HUES48 (cell line): Measurements from ENCODE around the gene GNA12.
"Not testable (repeated sequence)": the region's sequence is repeated elsewhere in the genome, so short reads cannot be mapped to it uniquely, and the experiment has no call there.

Source experiments
- H3K27ac ChIP-seq: one replicate; pipeline ENCODE4 v1.7.0; 2013; ENCODE audit warnings: low read depth, low read length, inconsistent platforms
- H3K27me3 ChIP-seq: 2 replicates; pipeline ENCODE4 v1.6.1; 2013; ENCODE audit warnings: mild to moderate bottlenecking, low read length; ENCODE audit not compliant: control insufficient read depth, insufficient read depth
- H3K36me3 ChIP-seq: 2 replicates; pipeline ENCODE4 v1.6.1; 2013; ENCODE audit warnings: low read length; ENCODE audit not compliant: control insufficient read depth, insufficient read depth
- H3K4me1 ChIP-seq: 2 replicates; pipeline ENCODE4 v1.6.1; 2013; ENCODE audit warnings: mild to moderate bottlenecking, low read length; ENCODE audit not compliant: control insufficient read depth, insufficient read depth
- H3K4me3 ChIP-seq: 2 replicates; pipeline ENCODE4 v1.5.1; 2013; ENCODE audit warnings: mild to moderate bottlenecking, low read depth, low read length
- H3K9ac ChIP-seq: 2 replicates; pipeline ENCODE4 v1.6.1; 2013; ENCODE audit warnings: mild to moderate bottlenecking, low read depth, low read length, moderate library complexity
- H3K9me3 ChIP-seq: 2 replicates; pipeline ENCODE4 v1.6.1; 2013; ENCODE audit warnings: low read length; ENCODE audit not compliant: control insufficient read depth, insufficient read depth

The GNA12 gene

DNA sequence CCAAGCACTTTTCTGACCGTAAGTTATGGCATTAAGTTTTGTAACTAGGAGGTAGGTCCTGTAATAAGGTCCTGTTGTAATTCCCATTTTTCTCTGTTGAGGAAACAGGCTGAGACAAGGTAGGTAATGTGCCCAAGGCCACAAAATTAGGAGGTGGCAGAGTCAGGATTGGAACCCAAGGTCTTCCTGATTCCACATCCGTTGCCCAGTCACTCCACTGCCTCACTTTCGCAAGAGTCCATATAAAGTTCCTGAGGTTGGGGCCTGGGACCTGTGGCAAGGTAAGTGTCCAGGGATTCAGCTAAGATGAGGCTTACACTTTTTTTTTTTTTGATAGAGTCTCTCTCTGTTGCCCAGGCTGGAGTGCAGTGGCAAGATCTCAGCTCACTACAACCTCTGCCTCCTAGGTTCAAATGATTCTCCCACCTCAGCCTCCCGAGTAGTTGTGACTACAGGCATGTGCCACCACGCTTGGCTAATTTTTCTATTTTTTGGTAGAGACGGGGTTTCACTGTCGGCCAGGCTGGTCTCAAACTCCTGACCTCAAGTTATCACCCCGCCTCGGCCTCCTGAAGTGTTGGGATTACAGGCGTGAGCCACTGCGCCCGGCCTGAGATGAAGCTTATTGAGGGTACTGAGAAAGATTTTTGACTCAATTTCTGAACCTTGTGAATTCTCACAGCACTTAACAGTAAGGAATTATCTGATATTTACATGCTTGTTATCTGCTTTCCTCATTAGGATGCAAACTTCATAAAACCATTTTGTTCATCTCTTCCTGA, 20.3 kb upstream of the GNA12 start:
- Histone ChIP-seq H3K9ac (no peak overlapping the region), H3K36me3 (no peaks in the 10 kb centered on the region), H3K4me3 (no peak overlapping the region), H3K27ac (no peak overlapping the region), H3K27me3 (no peaks in the 10 kb centered on the region), H3K9me3 (no peaks in the 10 kb centered on the region), H3K4me1 (peaks cover 11% of the 10 kb centered on the region)

DNA sequence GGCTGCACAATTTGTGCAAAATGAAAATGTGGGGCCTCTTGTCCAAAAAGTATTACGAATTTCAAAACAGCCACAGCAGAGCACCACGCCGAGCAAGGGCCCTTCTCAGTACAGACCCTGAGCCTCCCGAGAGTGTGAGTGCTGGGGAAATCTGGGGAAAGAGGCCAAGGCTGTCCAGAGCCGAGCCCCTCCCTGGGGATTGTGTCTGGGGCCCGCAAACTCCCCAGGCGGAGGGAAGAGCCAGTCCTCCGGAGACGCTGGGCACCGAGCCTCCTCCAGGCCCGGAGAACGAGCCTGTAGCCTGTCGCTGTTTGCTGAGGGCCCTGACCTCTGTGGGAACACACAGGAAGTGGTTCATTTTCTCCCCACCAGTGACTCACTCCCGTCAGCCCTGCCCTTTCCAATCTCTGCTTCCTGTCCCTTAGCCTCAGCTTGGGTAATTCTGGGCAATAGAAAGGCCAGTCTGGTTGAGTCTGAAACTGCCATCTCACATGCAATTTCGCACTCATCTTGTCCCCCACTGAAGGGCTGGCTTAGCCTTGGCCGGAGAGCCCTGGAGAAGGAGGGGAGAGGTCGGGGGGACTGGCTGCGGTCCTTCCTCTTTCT, 19.5 kb upstream of the GNA12 start:
- Histone ChIP-seq H3K36me3 (no peaks in the 10 kb centered on the region), H3K27me3 (no peaks in the 10 kb centered on the region), H3K27ac (peak overlapping the region; percentile 50), H3K4me1 (peaks cover 11% of the 10 kb centered on the region), H3K9me3 (no peaks in the 10 kb centered on the region), H3K4me3 (no peak overlapping the region), H3K9ac (peak overlapping the region; percentile 20; the same call in 1 of the 2 replicates)

DNA sequence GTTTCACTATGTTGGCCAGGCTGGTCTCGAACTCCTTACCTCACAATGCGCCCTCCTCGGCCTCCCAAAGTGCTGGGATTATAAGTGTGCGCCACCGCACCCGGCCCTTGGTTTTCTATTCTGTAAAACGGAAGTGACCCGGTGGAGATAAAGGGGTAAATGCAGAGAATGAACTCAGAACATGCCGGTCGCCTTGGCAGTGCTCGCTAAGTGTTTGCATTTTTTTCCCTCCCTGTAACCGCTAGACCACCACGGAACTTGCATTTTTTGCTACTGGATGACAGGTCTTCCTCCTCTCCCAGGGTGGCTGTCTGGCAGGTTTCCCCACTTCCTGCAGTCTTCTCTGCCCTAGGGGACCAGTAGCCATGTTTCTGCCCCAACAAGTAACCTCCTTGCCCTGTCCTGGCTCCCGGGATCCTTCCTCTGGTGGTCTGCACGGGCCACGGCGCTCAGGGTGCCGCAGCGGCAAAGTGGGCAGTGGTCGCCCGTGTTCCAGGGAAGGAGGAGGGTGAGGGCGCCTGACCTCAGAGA, 18.8 kb upstream of the GNA12 start:
- Histone ChIP-seq H3K4me3 (no peak overlapping the region), H3K9ac (no peak overlapping the region; the same call in 1 of the 2 replicates), H3K27me3 (no peaks in the 10 kb centered on the region), H3K4me1 (peaks cover 11% of the 10 kb centered on the region), H3K27ac (peak overlapping the region; percentile 50), H3K9me3 (no peaks in the 10 kb centered on the region), H3K36me3 (no peaks in the 10 kb centered on the region)

DNA sequence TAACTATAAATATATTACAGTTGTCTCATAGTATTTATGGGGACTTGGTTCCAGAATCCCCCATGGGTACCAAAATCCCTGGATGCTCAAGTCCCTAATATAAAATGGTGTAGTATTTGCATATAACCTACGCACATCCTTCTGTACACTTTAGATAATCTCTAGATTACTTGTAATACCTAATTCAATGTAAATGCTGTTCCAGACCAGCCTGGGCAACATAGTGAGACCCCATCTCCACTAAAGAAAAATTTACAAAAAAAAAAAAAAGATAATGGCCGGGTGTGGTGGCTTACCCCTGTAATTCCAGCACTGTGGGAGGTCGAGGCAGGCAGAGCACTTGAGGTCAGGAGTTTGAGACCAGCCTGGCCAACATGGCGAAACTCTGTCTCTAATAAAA, 17.4 kb upstream of the GNA12 start:
- Histone ChIP-seq H3K27ac (no peak overlapping the region), H3K4me1 (peaks cover 11% of the 10 kb centered on the region)

DNA sequence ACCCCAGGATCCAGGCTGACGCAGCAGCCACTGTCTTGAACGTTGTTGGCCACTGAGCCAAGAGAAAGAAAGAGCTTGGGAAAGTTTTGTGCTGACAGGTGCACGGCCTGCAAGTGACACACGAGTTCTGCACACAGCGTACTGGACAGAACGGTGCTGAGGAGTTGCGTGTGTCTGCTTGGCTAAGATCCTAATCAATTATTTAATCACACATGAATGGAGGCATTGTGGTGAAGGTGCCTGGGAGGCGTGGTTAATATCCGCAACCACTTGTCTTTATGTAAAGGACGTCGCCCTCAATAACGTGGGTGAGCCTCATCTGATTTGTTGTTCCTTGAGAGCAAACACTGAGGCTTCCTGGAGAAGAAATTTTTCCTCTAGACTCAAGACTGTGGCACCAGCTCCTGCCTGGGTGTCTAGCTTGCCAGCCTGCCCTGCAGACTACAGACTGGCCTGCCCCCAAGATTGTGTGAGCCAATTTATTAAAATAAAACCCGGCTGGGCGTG, 16.6 kb upstream of the GNA12 start:
- Histone ChIP-seq H3K27me3 (no peaks in the 10 kb centered on the region), H3K4me1 (peaks cover 11% of the 10 kb centered on the region), H3K9me3 (no peaks in the 10 kb centered on the region), H3K36me3 (no peaks in the 10 kb centered on the region), H3K4me3 (no peak overlapping the region), H3K9ac (no peak overlapping the region), H3K27ac (no peak overlapping the region)

More for the DNA sequence above, 17.4 kb upstream of the GNA12 start:
- Histone ChIP-seq H3K27me3 (no peaks in the 10 kb centered on the region), H3K9ac (no peak overlapping the region), H3K9me3 (no peaks in the 10 kb centered on the region), H3K4me3 (no peak overlapping the region), H3K36me3 (no peaks in the 10 kb centered on the region)

DNA sequence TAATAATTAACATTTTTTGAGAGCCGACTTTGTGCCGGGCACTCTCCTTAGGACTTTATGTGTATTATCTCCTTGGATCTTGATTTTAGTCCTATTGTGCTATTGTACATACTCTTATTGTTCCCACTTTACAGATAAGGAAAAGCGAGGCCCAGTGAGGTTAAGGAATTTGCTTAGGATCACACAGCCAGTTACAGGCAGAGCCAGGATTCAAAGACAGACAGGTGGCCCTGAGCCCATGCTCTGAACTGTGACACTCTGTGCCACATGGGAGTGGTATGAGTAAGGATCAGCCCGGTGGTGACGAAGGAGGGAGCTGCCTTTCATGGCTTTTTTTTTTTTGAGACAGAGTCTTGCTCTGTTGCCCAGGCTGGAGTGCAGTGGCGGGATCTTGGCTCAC, 15.8 kb upstream of the GNA12 start:
- Histone ChIP-seq H3K9ac (no peak overlapping the region), H3K9me3 (no peaks in the 10 kb centered on the region), H3K27ac (no peak overlapping the region), H3K4me3 (no peak overlapping the region), H3K4me1 (peaks cover 11% of the 10 kb centered on the region), H3K27me3 (no peaks in the 10 kb centered on the region), H3K36me3 (no peaks in the 10 kb centered on the region)

DNA sequence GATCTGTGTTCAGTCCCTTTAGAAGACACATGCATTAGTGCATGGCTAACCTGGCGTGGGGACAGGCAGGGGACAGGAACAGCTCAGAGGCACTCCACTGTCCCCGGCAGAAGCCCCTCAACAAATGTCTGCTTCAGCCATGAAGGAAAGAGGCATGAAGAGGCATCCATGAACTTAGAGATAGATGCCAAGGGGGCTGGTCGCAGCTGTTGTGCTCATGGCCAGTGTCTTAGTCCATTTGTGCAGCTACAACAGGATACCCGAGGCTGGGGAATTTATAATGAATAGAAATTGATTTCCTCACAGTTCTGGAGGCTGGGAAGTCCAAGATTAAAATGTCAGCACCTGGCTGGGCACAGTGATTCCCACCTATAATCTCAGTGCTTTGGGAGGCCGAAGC, 14.5 kb upstream of the GNA12 start:
- Histone ChIP-seq H3K4me1 (peaks cover 6% of the 10 kb centered on the region), H3K27me3 (no peaks in the 10 kb centered on the region), H3K9me3 (no peaks in the 10 kb centered on the region), H3K27ac (no peak overlapping the region), H3K9ac (no peak overlapping the region), H3K36me3 (no peaks in the 10 kb centered on the region), H3K4me3 (no peak overlapping the region)

DNA sequence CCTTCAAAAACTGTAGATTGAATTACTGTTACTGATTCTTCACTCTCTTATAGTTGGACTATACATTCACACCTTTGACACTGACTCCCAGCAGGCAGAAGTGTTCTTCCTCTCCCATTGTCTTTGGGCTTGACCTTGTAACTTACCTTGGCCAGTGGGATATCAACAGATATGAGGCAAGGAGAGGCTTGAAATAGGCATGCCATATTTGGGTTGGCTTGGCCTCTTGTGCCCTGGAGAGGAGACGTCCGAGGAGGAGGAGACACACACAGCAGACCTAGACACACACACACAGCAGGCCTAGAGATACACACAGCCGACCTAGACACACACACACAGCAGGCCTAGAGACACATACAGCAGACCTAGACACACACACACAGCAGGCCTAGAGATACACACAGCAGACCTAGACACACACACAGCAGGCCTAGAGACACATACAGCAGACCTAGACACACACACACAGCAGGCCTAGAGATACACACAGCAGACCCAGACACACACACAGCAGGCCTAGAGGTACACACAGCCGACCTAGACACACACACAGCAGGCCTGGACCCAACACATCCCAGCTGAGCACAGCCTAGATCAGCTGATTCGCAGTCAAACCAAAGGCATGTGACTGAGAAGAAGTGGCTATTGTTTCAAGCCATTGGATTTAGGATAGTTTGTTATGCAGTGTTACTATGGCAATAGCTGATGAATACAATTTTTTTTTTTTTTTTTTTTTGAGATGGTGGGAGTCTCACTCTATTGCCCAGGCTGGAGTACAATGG, 12.5 kb upstream of the GNA12 start:
- H3K4me1 ChIP-seq = no peaks in the 10 kb centered on the region
- no peak overlapping the region for H3K27ac ChIP-seq
- H3K4me3 ChIP-seq = no peak overlapping the region
- H3K9me3 ChIP-seq = no peaks in the 10 kb centered on the region
- no peaks in the 10 kb centered on the region for H3K36me3 ChIP-seq
- H3K27me3 ChIP-seq = no peaks in the 10 kb centered on the region
- H3K9ac ChIP-seq = no peak overlapping the region

DNA sequence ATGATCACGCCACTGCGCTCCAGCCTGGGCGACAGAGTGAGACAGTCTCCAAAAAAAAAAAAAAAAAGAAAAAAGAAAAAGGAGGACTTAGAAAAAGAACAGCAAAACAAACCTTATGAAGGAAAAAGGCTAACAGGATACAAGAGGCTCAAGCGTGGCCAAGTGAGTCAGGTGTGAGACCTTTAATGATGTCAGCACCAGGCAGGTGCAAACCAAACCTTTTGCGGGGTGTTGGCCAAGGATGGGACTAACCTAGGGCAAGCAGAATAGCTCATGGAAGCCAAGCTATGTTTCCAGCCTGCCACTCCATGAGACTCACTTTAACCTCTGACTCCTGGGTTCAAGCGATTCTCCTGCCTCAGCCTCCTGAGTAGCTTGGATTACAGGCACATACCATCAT, 11.3 kb upstream of the GNA12 start:
- no peak overlapping the region for H3K9ac ChIP-seq
- H3K4me1 ChIP-seq = no peaks in the 10 kb centered on the region
- no peaks in the 10 kb centered on the region for H3K36me3 ChIP-seq
- no peaks in the 10 kb centered on the region for H3K9me3 ChIP-seq
- no peak overlapping the region for H3K4me3 ChIP-seq
- H3K27ac ChIP-seq = no peak overlapping the region
- H3K27me3 ChIP-seq = no peaks in the 10 kb centered on the region

DNA sequence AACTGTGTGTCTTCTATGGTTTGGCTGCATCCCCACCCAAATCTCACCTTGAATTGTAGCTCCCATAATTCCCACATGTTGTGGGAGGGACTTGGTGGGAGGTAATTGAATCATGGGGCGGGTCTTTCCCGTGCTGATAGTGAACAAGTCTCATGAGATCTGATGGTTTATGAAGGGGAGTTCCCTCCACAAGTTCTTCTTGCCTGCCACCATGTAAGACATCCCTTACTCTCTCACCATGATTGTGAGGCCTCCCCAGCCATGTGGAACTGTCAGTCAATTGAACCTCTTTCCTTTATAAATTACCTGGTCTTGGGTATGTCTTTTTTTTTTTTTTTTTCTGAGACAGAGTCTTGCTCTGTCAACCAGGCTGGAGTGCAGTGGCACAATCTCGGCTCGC, 9.4 kb upstream of the GNA12 start:
- H3K27ac ChIP-seq, H3K9me3 ChIP-seq, H3K4me1 ChIP-seq, H3K36me3 ChIP-seq, H3K4me3 ChIP-seq, H3K9ac ChIP-seq, H3K27me3 ChIP-seq: not testable (repeated sequence)
